Measurements from ENCODE around the gene OPTN.
"Not testable (repeated sequence)": the region's sequence is repeated elsewhere in the genome, so short reads cannot be mapped to it uniquely, and the experiment has no call there.

The OPTN gene

DNA sequence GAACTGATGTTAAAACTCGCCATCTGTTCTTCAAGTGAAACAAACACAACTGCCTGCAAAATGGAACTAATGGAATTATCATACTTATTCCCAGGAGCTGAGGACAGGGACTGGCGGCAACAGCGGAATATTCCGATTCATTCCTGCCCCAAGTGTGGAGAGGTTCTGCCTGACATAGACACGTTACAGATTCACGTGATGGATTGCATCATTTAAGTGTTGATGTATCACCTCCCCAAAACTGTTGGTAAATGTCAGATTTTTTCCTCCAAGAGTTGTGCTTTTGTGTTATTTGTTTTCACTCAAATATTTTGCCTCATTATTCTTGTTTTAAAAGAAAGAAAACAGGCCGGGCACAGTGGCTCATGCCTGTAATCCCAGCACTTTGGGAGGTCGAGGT, 36.7 kb downstream of the OPTN start:
- DNase-seq: no peak

- no peak for DNase-seq
These were observed 39.2 kb downstream of the OPTN start for GRCh38 chr10:13139150-13139549.

DNA sequence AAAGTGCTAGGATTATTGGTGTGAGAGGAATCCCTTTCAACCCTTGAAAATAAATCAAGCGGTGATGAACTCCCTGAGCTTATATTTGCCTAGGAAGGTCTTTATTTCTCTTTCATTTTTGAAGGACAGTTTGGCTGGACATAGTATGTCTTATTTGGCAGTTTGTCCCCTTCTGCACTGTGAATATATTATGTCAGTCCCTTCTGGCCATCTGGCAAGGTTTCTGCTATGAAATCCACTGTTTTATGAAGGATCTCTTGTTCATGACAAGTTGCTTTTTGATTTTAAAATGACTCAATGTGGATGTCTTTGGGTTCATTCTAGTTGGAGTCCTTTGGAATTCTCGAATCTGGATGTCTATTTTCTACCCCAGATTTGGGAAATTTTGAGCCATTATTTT, 39.7 kb downstream of the OPTN start:
- DNase-seq: no peak

GRCh38 chr10:13140627-13141190, 40.7 kb downstream of the OPTN start:
- no peak for DNase-seq

DNA sequence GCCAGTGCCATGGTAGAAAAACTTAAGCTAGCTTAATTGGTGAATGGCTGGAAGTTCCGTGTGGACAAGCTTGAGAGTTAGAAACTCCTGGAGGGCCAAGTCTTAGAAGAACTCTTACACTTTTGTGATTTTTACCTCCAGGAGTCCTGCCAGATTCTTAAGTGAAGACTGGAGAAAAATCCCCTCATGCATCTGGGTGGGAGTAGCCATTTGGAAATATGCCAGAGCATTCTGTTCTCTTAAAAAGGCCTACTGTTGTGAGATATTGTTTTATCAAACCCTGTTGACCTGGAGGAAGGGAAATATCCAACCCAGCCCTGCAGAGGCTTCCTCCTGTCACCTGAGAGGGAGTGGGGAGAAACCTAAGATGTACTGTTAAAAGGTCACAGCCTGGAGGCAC, 43.8 kb downstream of the OPTN start:
- DNase-seq: no peak

- DNase-seq: no peak
These were observed 44.9 kb downstream of the OPTN start for GRCh38 chr10:13144814-13145213.

DNA sequence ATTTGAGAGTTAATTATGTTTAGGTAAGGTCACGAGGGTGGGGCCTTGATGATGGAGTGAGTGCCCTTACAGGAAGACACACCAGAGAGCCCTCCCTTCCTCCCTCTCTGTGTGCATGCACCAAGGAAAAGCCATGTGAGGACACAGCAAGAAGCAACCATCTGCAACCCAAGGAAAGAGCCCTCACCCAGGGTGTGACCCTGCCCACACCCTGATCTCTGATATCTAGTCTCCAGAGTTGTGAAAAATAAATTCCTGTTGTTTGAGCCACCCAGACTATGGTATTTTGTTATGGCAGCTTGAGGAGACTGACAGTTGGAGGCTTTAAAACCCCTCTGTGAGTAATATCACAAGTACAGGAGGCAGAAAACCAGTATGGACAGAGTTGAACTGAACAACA, 46.4 kb downstream of the OPTN start:
- no peak for DNase-seq

DNA sequence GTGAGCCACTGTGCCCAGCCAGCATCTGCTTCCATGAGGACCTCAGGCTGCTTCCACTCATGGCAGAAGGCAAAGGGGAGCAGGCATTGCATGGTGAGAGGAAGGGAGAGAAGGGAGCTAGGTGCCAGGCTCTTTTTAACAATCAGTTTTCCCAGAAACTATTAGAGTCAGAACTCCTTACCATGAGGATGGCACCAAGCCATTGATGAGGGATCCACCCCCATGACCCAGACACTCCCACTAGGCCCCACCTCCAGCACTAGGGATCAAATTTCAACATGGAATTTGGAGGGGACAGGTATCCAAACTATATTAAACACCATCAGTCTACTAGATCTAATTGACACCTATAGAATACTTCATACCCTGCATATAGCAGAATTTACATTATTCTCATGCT, 47.2 kb downstream of the OPTN start:
- DNase-seq: no peak

DNA sequence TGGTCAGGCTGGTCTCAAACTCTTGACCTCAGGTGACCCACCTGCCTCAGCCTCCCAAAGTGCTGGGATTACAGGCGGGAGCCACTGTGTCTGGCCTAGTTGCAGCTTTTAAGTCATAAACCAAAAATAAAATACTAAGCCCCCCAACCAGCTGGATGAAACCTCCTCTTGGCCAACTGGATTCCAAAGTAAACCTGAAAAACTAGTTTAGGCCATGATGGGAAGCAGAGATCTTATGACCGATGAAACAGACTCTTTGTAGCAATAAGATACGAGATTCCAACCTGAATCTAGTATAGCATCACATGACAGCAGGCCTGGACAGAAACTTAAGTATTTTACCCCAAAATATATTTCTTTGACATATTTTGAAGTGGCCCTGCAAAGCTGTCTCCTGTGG, 52.3 kb downstream of the OPTN start:
- DNase-seq: no peak

GRCh38 chr10:13155860-13156259, 55.9 kb downstream of the OPTN start:
- DNase-seq: not testable (repeated sequence)

GRCh38 chr10:13158401-13158800, 58.4 kb downstream of the OPTN start:
- peak; percentile 12 for DNase-seq

DNA sequence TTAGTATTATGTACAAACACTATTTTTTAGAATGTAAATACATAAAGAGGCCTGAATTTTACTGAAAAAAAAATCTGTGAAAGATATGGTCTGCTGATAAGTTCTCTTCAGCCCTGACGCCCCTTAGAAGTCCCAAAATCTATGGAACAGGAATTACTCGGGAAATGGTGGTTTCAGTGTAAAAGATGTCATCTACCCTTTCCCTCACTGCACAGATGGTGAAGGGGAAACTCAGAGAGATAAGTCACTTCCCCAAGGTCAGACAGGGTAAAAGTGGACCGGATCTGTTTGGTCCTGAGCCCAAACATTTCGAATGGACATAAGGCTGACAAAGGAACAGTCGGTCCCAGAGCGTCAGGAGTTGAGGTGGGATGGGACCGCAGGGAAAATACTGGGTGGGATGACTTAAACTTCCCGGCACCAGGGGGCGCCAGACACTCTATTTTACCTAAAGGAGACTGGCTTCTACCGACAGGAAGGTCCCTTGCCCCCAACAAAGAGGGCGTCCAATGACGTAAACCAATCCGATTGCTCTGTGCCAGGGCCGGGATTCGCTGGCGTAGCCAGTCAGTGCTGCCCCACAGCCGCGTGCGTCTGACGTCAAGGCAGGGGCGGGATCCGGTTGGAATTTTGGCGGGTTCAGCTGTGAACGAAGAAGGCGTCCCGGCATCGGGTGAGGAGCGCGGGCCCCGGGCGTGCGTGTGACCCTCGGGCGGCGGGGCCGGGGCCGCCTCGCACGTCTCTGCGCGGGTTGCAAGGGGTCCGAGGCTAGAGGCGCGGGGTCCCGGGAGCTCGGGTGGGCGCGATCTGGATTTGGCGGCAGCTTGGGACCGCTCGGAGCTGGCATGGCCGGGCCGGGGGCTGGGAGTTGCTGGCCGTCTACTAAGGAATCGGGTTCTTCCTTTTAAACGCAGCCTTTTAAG, 61.2 kb downstream of the OPTN start, which contains the start of gene MCM10:
Gene MCM10 (plus strand): TSS at position 625 of the 923 bp plus-strand sequence. CDS start 2,645 bp downstream, outside the sequence.
- DNase-seq: peak; percentile 97

DNA sequence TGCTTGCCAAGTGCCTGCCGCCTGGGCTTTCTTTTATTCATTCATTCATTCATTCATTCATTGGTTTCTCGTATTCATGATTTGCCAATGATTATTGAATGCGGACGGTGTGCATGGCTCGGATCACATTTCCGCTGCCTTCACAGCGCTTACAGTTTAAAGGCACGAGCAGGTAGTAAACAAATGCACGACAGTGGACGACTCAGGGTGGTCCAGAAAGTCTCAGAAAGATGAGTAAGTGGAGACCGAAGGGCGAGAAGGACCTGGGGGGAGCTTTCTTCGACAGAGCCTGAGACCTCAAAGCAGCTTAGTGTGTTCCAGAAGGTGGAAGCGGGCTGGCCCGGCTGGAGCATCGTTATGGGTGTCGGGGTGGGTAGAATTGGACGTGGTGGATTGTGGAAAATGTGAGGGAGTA, 61.9 kb downstream of the OPTN start:
- no peak for DNase-seq

- DNase-seq: no peak
These were observed 63.9 kb downstream of the OPTN start for GRCh38 chr10:13163859-13164258.

DNA sequence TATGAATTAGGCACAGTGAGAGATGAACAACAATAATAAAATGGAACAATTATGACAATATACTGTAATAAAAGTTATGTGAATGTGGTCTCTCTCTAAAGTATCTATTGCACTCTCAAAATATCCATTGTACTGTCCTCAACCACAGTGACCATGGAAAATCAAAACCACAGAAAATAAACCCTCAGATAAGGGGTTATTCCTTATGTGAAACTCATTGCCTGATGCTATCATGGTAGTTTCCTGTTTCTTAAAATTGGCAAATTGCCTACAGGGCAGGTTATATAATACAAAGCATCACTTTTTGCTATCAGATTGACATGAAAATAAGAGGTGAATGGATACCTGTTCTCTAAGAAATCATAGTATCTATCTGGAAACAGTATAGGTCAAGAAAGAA, 65.2 kb downstream of the OPTN start:
- DNase-seq: no peak

- DNase-seq: no peak
These were observed 67.6 kb downstream of the OPTN start for GRCh38 chr10:13167568-13167967.

GRCh38 chr10:13168781-13169180, 68.8 kb downstream of the OPTN start:
- peak; percentile 62 for DNase-seq

GRCh38 chr10:13173616-13174015, 73.7 kb downstream of the OPTN start:
- no peak for DNase-seq

- no peak for DNase-seq
These were observed 80.8 kb downstream of the OPTN start for GRCh38 chr10:13180788-13181187.

GRCh38 chr10:13182424-13182823, 82.5 kb downstream of the OPTN start:
- DNase-seq: no peak

DNA sequence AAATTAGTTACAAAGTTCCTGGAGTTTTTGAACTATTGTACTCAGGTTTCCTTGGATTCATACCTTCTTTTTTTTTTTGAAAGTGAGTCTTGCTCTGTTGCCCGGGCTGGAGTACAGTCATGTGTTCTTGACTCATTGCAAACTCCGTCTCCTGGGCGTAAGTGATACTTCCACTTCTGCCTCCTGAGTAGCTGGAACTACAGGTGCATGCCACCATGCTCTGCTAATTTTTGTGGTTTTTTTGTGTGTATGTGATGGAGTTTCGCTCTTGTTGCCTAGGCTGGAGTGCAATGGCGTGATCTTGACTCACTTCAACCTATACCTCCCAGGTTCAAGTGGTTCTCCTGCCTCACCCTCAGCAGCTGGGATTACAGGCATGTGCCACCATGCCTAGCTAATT, 83.7 kb downstream of the OPTN start:
- DNase-seq: no peak

GRCh38 chr10:13184276-13184675, 84.3 kb downstream of the OPTN start:
- no peak for DNase-seq

- DNase-seq: no peak
These were observed 85.0 kb downstream of the OPTN start for GRCh38 chr10:13184730-13185514.

DNA sequence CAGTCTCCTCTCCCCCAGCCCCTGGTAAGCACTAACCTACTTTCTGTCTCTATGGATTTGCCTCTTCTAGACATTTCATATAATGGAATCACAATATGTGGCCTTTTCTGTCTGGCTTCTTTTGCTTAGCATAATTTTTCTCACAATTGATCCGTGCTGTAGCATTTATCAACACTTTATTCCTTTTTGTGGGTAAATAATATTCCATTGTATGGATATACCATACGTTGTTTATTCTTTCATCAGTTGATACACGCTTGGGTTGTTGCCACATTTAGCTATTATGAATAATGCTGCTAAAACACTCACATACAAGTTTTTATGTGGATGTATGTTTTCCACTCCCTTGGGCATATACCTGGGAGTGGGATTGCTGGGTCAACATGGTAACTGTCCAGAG, 87.2 kb downstream of the OPTN start:
- DNase-seq: no peak

All from retina (tissue), 1 donor.